Lung (tissue), 12 donors: ENCODE data around the gene RNF220. TPM values are rescaled to one million over a fixed set of nuclear protein-coding genes. Genes with fewer than 3 reads are reported as not detected.

Experiments
- ATAC-seq: fragments of 200-7000 bp; cut with Tn5 transposase; one replicate; pipeline ENCODE4 v1.9.1; 2020; ENCODE audit warnings: moderate number of reproducible peaks; ENCODE audit not compliant: insufficient read depth, low FRiP score
- DNase-seq, 3 donors: peaks; one replicate each; pipeline ENCODE4 v3.0.0-alpha.2; 2013 to 2017
- H3K27ac ChIP-seq, 2 donors: one replicate each; pipeline ENCODE4 v1.5.1; 2013; ENCODE audit warnings: mild to moderate bottlenecking in 2 of 2, moderate library complexity in 2 of 2, control low read depth in 1 of 2, inconsistent platforms in 1 of 2, low read depth in 1 of 2, low read length in 1 of 2
- H3K27me3 ChIP-seq, 3 donors: one replicate each; pipeline ENCODE4 v1.5.1; 2013; ENCODE audit warnings: low read length in 2 of 3; ENCODE audit not compliant: control insufficient read depth in 3 of 3, insufficient read depth in 3 of 3
- H3K36me3 ChIP-seq, 4 donors: one replicate each; pipeline ENCODE4 v1.5.1; 2013; ENCODE audit warnings: low read length in 4 of 4, mild to moderate bottlenecking in 1 of 4, moderate library complexity in 1 of 4; ENCODE audit not compliant: control insufficient read depth in 4 of 4, insufficient read depth in 4 of 4
- H3K4me1 ChIP-seq, 5 donors: one replicate each; pipeline ENCODE4 v1.5.1; 2013; ENCODE audit warnings: low read length in 5 of 5, mild to moderate bottlenecking in 2 of 5, moderate library complexity in 1 of 5; ENCODE audit not compliant: control insufficient read depth in 5 of 5, insufficient read depth in 5 of 5
- H3K4me3 ChIP-seq: one replicate; pipeline ENCODE4 v1.5.1; 2013; ENCODE audit warnings: mild to moderate bottlenecking, control low read depth, moderate library complexity
- H3K9ac ChIP-seq, 2 donors: one replicate each; pipeline ENCODE4 v1.5.1; 2013; ENCODE audit warnings: low read length in 2 of 2, control low read depth in 1 of 2; ENCODE audit not compliant: insufficient read depth in 1 of 2
- H3K9me3 ChIP-seq, 4 donors: one replicate each; pipeline ENCODE4 v1.5.1; 2013; ENCODE audit warnings: low read length in 3 of 4, mild to moderate bottlenecking in 1 of 4, moderate library complexity in 1 of 4; ENCODE audit not compliant: control insufficient read depth in 4 of 4, insufficient read depth in 3 of 4
- whole genome bisulfite sequencing, 2 donors: extraction: QIAGEN DNeasy Blood & Tissue Kit; methylation state at CpG; one replicate each; pipeline ENCODE4 v1.1.7; 2013; 5-methylcytosine and 5-hydroxymethylcytosine counted together
- polyA plus RNA-seq, 2 donors: library from polyadenylated mRNA; stranded (reverse); fragments of 200-250 nt; gene quantifications; one replicate each; pipeline ENCODE4 v1.2.1, GENCODE V29; 2013
- total RNA-seq, 2 donors: library from RNA; depleted of rRNA in 1 of 2; stranded (reverse); fragments of >200 nt in 1 of 2; gene quantifications; one replicate each; pipeline ENCODE4 v1.2.1, GENCODE V29; 2014 to 2021
- TF ChIP-seq, protein P1 (sequence below): IDR thresholded peaks from 2 replicates; pipeline ENCODE4 v1.5.1; 2012; ENCODE audit warnings: mild to moderate bottlenecking; ENCODE audit errors: control extremely low read depth, extremely low read depth
- donor health status: control.
- donor health status: control.
- donor health status: Bipolar disorder and iron deficiency.
- donor health status: healthy.
- donor health status: DM: yes; HTN: yes; CAD: no.

RNF220 gene
- total and polyA plus RNA-seq, 4 donors: 44.9 to 75.8 (median 69.5) TPM

DNA sequence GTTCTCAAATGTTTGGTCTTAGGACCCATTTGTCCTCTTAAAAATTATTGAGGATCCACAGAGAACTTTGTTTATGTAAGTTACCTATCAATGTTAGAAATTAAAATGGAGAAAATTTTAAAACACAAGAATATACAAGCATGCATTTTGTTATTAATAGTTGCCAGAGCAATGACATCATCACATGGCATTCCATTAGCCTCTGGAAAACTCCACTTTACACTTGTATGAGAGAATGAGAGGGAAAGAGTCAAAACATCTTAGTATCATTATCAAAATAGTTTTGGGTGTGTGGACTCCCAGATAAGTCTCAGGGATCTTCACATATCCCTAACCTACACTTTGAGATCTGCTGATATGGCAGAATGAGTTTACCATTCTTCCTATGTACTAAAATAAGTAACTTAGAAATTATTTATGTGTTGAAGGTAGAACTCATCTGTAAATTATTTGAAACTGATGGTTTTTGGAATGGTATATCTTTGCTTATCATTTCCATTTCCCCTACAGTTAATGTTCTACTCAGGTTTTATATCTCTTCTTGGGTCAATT lies 48.8 kb downstream of the RNF220 start:
- Histone ChIP-seq H3K36me3 (no peaks in the 10 kb centered on the region), H3K4me3 (no peak overlapping the region), H3K9me3 (no peaks in the 10 kb centered on the region), H3K27ac (no peak overlapping the region), H3K4me1 (no peaks in the 10 kb centered on the region), H3K27me3 (peaks cover 0 to 2% (median 0%) of the 10 kb centered on the region in 3 donors), H3K9ac (no peak overlapping the region)
- DNase-seq (no peak), ATAC-seq (no peak)
- TF ChIP-seq, protein P1, sequence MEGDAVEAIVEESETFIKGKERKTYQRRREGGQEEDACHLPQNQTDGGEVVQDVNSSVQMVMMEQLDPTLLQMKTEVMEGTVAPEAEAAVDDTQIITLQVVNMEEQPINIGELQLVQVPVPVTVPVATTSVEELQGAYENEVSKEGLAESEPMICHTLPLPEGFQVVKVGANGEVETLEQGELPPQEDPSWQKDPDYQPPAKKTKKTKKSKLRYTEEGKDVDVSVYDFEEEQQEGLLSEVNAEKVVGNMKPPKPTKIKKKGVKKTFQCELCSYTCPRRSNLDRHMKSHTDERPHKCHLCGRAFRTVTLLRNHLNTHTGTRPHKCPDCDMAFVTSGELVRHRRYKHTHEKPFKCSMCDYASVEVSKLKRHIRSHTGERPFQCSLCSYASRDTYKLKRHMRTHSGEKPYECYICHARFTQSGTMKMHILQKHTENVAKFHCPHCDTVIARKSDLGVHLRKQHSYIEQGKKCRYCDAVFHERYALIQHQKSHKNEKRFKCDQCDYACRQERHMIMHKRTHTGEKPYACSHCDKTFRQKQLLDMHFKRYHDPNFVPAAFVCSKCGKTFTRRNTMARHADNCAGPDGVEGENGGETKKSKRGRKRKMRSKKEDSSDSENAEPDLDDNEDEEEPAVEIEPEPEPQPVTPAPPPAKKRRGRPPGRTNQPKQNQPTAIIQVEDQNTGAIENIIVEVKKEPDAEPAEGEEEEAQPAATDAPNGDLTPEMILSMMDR: no peak

DNA sequence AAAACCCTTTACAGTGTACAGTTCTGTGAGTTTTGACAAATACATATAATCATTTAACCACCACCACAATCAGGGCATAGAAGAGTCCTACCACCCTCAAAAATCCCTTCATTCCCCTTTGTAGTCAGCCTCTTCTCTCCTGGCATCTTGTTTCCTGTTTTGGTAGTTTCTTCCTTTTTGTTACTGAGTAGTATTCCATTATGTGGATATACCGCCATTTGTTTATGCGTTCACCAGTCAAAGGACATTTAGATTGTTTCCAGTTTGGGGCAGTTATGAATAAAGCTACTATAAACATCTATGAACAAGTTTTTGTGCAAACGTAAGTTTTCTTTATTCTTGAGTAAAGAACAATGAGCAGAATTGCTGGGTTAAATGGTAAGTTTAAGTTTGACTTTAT lies 49.6 kb downstream of the RNF220 start:
- H3K36me3 ChIP-seq: no peaks in the 10 kb centered on the region
- H3K4me3 ChIP-seq: no peak overlapping the region
- ATAC-seq (no peak), DNase-seq (no peak)
- H3K9me3 ChIP-seq: no peaks in the 10 kb centered on the region
- H3K27me3 ChIP-seq: peaks cover 0 to 4% (median 0%) of the 10 kb centered on the region in 3 donors
- no peak overlapping the region for H3K27ac ChIP-seq
- TF ChIP-seq, protein P1: no peak
- 90 to 95% methylated on average over 3 of the region's 3 CpGs for WGBS, 2 donors
- no peaks in the 10 kb centered on the region for H3K4me1 ChIP-seq
- H3K9ac ChIP-seq: no peak overlapping the region

DNA sequence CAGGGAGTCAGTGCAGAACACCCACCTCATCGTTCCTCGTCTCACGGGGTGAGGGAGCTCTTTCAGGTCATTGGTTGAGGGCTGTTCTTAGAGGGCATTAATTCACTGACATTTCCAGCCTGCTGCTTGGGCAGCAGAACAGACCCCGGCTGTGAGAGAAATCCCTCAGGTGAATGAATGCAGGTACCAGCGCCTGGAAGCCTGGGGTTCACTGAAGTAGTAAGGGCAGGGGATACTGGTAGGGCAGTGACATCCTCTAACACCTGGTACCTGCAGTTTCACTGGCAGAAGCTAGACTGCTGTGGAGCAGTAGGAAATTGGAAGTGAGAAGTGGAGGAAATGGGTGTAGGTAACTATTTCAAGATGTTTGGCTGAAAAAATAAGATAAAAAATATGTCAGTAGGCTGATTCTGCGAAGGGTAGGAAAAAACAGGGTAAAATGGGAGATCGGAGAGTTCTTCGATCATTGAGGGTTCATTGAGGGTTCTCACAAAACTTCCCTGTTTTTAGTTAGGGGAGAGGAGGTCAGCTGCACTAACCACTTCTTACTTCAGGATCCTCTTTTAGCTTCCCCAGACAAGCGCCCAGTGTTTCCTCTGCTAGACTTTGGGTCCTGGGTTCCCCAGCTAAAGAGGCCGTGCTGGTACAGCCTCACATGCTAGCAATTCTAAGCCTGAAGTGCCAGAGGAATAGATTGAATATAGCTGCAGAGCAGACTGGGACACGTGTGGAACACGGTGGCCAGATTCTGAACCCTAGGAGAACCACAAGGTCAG lies 55.2 kb downstream of the RNF220 start:
- no peak for ATAC-seq
- Histone ChIP-seq H3K4me1 (no peaks in the 10 kb centered on the region), H3K27ac (no peak overlapping the region), H3K4me3 (no peak overlapping the region), H3K9ac (no peak overlapping the region), H3K36me3 (no peaks in the 10 kb centered on the region), H3K9me3 (no peaks in the 10 kb centered on the region), H3K27me3 (peaks cover 0 to 7% (median 0%) of the 10 kb centered on the region in 3 donors)
- DNase-seq: no peak
- WGBS, 2 donors: 45 to 71% methylated on average over 12 of the region's 12 CpGs
- TF ChIP-seq, protein P1: no peak
